Neural cell (in vitro differentiated cells): Measurements from ENCODE around the gene SPDYE2B. TPM values are rescaled to one million over a fixed set of nuclear protein-coding genes. Genes with fewer than 3 reads are reported as not detected.
"Not testable (repeated sequence)": the region's sequence is repeated elsewhere in the genome, so short reads cannot be mapped to it uniquely, and the experiment has no call there.

Experiments
- H2AFZ ChIP-seq: fragments of 200-600, 300-800 bp; sonication (generic), shearing (Covaris generic); 2 replicates; pipeline ENCODE4 v1.6.0; 2014; ENCODE audit warnings: low read depth, mild to moderate bottlenecking, antibody characterized with exemption, low read length, moderate library complexity
- H3F3A ChIP-seq: fragments of 200-600 bp; shearing (Covaris generic); 2 replicates; pipeline ENCODE4 v1.6.1; 2016; ENCODE audit warnings: mild to moderate bottlenecking, moderate library complexity, mixed read lengths, antibody characterized with exemption, low read length; ENCODE audit not compliant: insufficient read depth, poor library complexity, severe bottlenecking
- H3K27ac ChIP-seq: fragments of 200-600, 300-800 bp; sonication (generic), shearing (Covaris generic); 2 replicates; pipeline ENCODE4 v1.5.1; 2014; ENCODE audit warnings: mild to moderate bottlenecking, low read length, moderate library complexity
- H3K27me3 ChIP-seq: fragments of 300-800, 200-600 bp; sonication (generic), shearing (Covaris generic); 2 replicates; pipeline ENCODE4 v1.6.0; 2014; ENCODE audit warnings: mild to moderate bottlenecking, low read depth, low read length, moderate library complexity; ENCODE audit not compliant: insufficient read depth
- H3K36me3 ChIP-seq: fragments of 300-800, 200-600 bp; sonication (generic), shearing (Covaris generic); 2 replicates; pipeline ENCODE4 v1.5.1; 2014; ENCODE audit warnings: mild to moderate bottlenecking, antibody characterized with exemption, low read length, moderate library complexity; ENCODE audit not compliant: insufficient read depth
- H3K4me2 ChIP-seq: fragments of 300-800, 200-600 bp; sonication (generic), shearing (Covaris generic); 2 replicates; pipeline ENCODE4 v1.6.0; 2014; ENCODE audit warnings: mild to moderate bottlenecking, low read length
- H3K4me3 ChIP-seq: fragments of 300-800, 200-600 bp; sonication (generic), shearing (Covaris generic); 2 replicates; pipeline ENCODE4 v1.5.1; 2014; ENCODE audit warnings: mild to moderate bottlenecking, low read length, moderate library complexity
- H3K79me2 ChIP-seq: fragments of 200-600 bp; shearing (Covaris generic); replicated peaks from 2 replicates; pipeline ENCODE4 v1.6.0; 2014; ENCODE audit warnings: mild to moderate bottlenecking, low read length, moderate library complexity; ENCODE audit not compliant: insufficient read depth
- H3K9ac ChIP-seq: fragments of 300-800, 200-600 bp; sonication (generic), shearing (Covaris generic); 2 replicates; pipeline ENCODE4 v1.6.1; 2016; ENCODE audit warnings: mild to moderate bottlenecking, low read length, mixed read lengths
- H3K9me2 ChIP-seq: fragments of 200-600 bp; shearing (Covaris generic); 2 replicates; pipeline ENCODE4 v1.6.1; 2016; ENCODE audit warnings: mild to moderate bottlenecking, low read length, mixed read lengths; ENCODE audit not compliant: insufficient read depth
- H3K9me3 ChIP-seq: fragments of 200-600, 300-800 bp; sonication (generic), shearing (Covaris generic); 2 replicates; pipeline ENCODE4 v1.6.1; 2016; ENCODE audit warnings: mild to moderate bottlenecking, mixed run types, low read length, moderate library complexity, mixed read lengths
- H4K20me1 ChIP-seq: fragments of 200-600 bp; shearing (Covaris generic); 2 replicates; pipeline ENCODE4 v1.6.1; 2016; ENCODE audit warnings: mild to moderate bottlenecking, mixed run types; ENCODE audit not compliant: insufficient read depth
- polyA minus RNA-seq: library from RNA; depleted of rRNA, polyadenylated mRNA; stranded (reverse); fragments of >200 nt; gene quantifications from 2 replicates; pipeline ENCODE4 v1.2.3, GENCODE V29; 2014
- polyA plus RNA-seq: library from polyadenylated mRNA; depleted of rRNA; stranded (reverse); fragments of >200 nt; gene quantifications from 2 replicates; pipeline ENCODE4 v1.2.3, GENCODE V29; 2014

SPDYE2B gene
- polyA plus RNA-seq = not detected in 2 replicates
- polyA minus RNA-seq = not detected in 2 replicates

- H3K79me2 ChIP-seq, H3K9ac ChIP-seq, H3K9me2 ChIP-seq, H3K9me3 ChIP-seq, H3K27ac ChIP-seq, H4K20me1 ChIP-seq, H2AFZ ChIP-seq, H3K36me3 ChIP-seq, H3F3A ChIP-seq, H3K4me2 ChIP-seq, H3K4me3 ChIP-seq, H3K27me3 ChIP-seq: not testable (repeated sequence)
These were observed at the start of gene SPDYE2B for GRCh38 chr7:102649924-102650323. SPDYE2B (plus strand) TSS chr7:102650319; CDS start chr7:102652349, 2,030 bp downstream.

GRCh38 chr7:102602317-102602716, 47.8 kb upstream of the SPDYE2B start:
- H3K27me3 ChIP-seq, H3K9ac ChIP-seq, H3K9me2 ChIP-seq, H3K36me3 ChIP-seq, H3K27ac ChIP-seq, H2AFZ ChIP-seq, H3K9me3 ChIP-seq, H3K4me3 ChIP-seq, H3K4me2 ChIP-seq, H3F3A ChIP-seq, H3K79me2 ChIP-seq, H4K20me1 ChIP-seq: not testable (repeated sequence)

GRCh38 chr7:102604431-102605145, 45.5 kb upstream of the SPDYE2B start:
- not testable (repeated sequence) for H3K27ac ChIP-seq, H3K36me3 ChIP-seq, H3K79me2 ChIP-seq, H4K20me1 ChIP-seq, H3K9ac ChIP-seq, H3K4me3 ChIP-seq, H3K9me3 ChIP-seq, H3K9me2 ChIP-seq, H3F3A ChIP-seq, H3K4me2 ChIP-seq, H2AFZ ChIP-seq, H3K27me3 ChIP-seq

- H3K36me3 ChIP-seq, H3K9me2 ChIP-seq, H2AFZ ChIP-seq, H3K27ac ChIP-seq, H3K27me3 ChIP-seq, H3K9ac ChIP-seq, H3F3A ChIP-seq, H3K4me3 ChIP-seq, H4K20me1 ChIP-seq, H3K4me2 ChIP-seq, H3K9me3 ChIP-seq, H3K79me2 ChIP-seq: not testable (repeated sequence)
These were observed 43.3 kb upstream of the SPDYE2B start for GRCh38 chr7:102606848-102607247.

GRCh38 chr7:102609734-102610133, 40.4 kb upstream of the SPDYE2B start:
- not testable (repeated sequence) for H3K9ac ChIP-seq, H3K4me2 ChIP-seq, H4K20me1 ChIP-seq, H3K79me2 ChIP-seq, H3K36me3 ChIP-seq, H3K27me3 ChIP-seq, H2AFZ ChIP-seq, H3K27ac ChIP-seq, H3K9me2 ChIP-seq, H3K4me3 ChIP-seq, H3K9me3 ChIP-seq, H3F3A ChIP-seq

GRCh38 chr7:102610441-102610840, 39.7 kb upstream of the SPDYE2B start:
- not testable (repeated sequence) for H3K36me3 ChIP-seq, H3F3A ChIP-seq, H3K4me2 ChIP-seq, H3K79me2 ChIP-seq, H3K9ac ChIP-seq, H3K27me3 ChIP-seq, H2AFZ ChIP-seq, H4K20me1 ChIP-seq, H3K4me3 ChIP-seq, H3K27ac ChIP-seq, H3K9me2 ChIP-seq, H3K9me3 ChIP-seq

GRCh38 chr7:102611013-102611674, 39.0 kb upstream of the SPDYE2B start:
- H2AFZ ChIP-seq, H3F3A ChIP-seq, H3K27ac ChIP-seq, H3K9me3 ChIP-seq, H4K20me1 ChIP-seq, H3K4me2 ChIP-seq, H3K9me2 ChIP-seq, H3K36me3 ChIP-seq, H3K9ac ChIP-seq, H3K4me3 ChIP-seq, H3K27me3 ChIP-seq, H3K79me2 ChIP-seq: not testable (repeated sequence)

GRCh38 chr7:102611675-102612325, 38.3 kb upstream of the SPDYE2B start:
- not testable (repeated sequence) for H3F3A ChIP-seq, H3K79me2 ChIP-seq, H4K20me1 ChIP-seq, H3K9me2 ChIP-seq, H2AFZ ChIP-seq, H3K4me2 ChIP-seq, H3K9me3 ChIP-seq, H3K36me3 ChIP-seq, H3K27me3 ChIP-seq
- Histone ChIP-seq H3K9ac (peak overlapping the region; percentile 50), H3K4me3 (peak overlapping the region; percentile 50), H3K27ac (peak overlapping the region; percentile 60)
